Fibroblast of villous mesenchyme (primary cell): ENCODE measurements around the gene GFOD1. TPM values are rescaled to one million over a fixed set of nuclear protein-coding genes. Genes with fewer than 3 reads are reported as not detected.
A peak's percentile ranks its signal among the peaks of the same experiment; 100 is the strongest.

Experiments used
- DNase-seq: peaks from one replicate; pipeline ENCODE4 v3.0.0-alpha.2; 2010; ENCODE audit warnings: low read depth
- H3K4me3 ChIP-seq: 2 replicates; pipeline ENCODE4 v1.5.1; 2011; ENCODE audit warnings: low read depth, mild to moderate bottlenecking, low read length
- total RNA-seq: library from RNA; depleted of rRNA; stranded (reverse); fragments of >200 nt; gene quantifications from 2 replicates; pipeline ENCODE4 v1.2.3, GENCODE V29; 2012
- TF ChIP-seq, protein P1 (sequence below): IDR thresholded peaks from 2 replicates; pipeline ENCODE4 v1.5.1; 2012; ENCODE audit warnings: low read depth, mild to moderate bottlenecking, low read length; ENCODE audit not compliant: insufficient read depth

The GFOD1 gene
- total RNA-seq, 1 donor: 4.7 TPM

DNA sequence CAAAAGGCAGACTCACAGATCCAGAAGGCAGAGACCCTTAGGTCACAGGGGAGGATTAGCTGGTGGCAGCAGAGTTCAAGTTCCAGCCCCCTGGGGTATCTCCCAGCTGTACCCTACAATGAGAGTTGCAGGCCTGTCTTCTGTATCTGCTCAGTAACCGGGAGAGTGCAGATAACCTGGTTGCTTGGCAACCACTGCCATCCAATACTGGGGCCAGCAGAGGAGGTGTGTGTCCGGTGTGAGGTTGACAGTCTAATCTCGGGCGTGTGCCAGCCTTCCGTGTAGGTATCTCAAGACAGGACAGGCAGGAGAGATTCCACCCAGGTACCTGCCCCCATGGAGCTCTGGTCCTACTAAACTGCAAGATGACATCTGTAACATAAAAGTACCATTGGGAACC lies 102.4 kb downstream of the GFOD1 start:
- TF ChIP-seq, protein P1, sequence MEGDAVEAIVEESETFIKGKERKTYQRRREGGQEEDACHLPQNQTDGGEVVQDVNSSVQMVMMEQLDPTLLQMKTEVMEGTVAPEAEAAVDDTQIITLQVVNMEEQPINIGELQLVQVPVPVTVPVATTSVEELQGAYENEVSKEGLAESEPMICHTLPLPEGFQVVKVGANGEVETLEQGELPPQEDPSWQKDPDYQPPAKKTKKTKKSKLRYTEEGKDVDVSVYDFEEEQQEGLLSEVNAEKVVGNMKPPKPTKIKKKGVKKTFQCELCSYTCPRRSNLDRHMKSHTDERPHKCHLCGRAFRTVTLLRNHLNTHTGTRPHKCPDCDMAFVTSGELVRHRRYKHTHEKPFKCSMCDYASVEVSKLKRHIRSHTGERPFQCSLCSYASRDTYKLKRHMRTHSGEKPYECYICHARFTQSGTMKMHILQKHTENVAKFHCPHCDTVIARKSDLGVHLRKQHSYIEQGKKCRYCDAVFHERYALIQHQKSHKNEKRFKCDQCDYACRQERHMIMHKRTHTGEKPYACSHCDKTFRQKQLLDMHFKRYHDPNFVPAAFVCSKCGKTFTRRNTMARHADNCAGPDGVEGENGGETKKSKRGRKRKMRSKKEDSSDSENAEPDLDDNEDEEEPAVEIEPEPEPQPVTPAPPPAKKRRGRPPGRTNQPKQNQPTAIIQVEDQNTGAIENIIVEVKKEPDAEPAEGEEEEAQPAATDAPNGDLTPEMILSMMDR: no peak
- no peak overlapping the region for H3K4me3 ChIP-seq
- no peak for DNase-seq

DNA sequence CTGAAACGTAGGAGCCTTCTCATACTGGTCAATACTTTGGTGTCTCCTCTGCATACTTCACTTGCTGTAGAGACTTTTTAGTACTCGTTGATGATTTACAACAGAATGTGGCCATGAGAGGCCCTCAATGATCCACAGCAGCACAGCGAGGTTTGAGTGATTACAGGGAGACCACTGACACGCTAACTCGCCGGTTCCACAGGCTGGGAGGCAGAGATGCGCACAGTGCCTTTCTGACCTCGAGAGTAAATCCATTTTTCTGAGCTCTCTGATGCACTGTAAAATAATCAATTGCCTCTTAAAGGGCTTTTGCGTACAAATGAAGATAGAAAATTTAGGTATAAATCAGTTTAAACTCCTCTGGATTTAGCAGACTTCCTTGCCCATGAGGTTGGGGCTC lies 102.9 kb downstream of the GFOD1 start:
- TF ChIP-seq, protein P1: no peak
- no peak for DNase-seq

DNA sequence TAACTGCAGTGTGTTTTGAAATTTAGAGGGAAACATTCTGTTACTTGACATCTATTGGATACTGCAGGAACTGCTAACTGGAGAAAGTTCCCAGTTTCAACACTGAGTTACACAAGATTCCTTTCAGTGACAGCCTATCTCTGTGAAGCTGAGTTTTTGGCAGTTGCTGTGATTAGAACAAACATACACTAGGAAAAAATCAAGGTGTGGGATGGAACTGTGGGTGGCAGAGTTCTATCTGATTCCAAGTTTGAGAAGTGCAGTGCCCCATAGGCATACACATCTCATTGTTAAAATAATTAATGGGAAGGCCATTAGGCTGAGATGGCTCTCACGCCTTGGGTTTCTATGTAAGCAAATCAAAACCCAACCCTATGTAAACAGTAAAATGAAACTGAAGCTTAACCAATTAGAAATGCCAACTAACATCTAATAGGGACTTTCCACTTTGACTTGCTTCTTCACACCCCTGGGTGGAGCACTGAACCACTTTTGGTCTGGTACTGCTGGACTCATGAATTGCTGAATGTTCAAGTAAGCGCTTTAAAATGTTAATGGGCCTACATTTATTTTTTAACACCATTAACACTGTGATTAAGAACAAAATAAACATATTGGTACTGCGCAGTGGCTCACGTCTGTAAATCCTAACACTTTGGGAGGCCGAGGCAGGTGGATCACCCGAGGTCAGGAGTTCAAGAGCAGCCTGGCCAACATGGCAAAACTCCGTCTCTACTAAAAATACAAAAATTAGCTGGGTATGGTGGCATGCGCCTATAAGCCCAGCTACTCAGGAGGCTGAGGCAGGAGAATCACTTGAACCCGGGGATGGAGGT lies 103.9 kb downstream of the GFOD1 start:
- TF ChIP-seq, protein P1: peak; percentile 28
- DNase-seq: peak; percentile 64
- no peak overlapping the region for H3K4me3 ChIP-seq

More for the DNA sequence above, 102.9 kb downstream of the GFOD1 start:
- no peak overlapping the region for H3K4me3 ChIP-seq

DNA sequence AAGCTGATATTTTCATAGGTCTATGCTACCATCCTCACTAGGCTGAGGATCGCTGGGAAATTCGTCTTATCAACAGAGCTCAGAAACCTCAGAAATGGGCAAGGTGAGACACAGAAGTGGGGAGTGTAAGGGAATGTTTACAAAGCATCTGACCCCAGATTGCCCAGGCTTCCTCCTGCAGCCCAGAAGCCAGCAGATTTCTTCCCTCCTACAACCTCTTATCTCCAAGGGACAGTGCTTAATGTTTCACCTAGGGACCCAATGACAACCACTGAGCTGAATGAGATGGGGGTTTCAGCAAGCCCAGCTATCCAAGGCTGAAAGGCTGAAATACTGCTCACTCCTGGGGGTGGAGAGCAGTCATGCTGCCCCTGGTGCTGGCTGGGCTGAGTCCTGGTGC lies 106.6 kb downstream of the GFOD1 start:
- no peak overlapping the region for H3K4me3 ChIP-seq
- TF ChIP-seq, protein P1: no peak
- no peak for DNase-seq

DNA sequence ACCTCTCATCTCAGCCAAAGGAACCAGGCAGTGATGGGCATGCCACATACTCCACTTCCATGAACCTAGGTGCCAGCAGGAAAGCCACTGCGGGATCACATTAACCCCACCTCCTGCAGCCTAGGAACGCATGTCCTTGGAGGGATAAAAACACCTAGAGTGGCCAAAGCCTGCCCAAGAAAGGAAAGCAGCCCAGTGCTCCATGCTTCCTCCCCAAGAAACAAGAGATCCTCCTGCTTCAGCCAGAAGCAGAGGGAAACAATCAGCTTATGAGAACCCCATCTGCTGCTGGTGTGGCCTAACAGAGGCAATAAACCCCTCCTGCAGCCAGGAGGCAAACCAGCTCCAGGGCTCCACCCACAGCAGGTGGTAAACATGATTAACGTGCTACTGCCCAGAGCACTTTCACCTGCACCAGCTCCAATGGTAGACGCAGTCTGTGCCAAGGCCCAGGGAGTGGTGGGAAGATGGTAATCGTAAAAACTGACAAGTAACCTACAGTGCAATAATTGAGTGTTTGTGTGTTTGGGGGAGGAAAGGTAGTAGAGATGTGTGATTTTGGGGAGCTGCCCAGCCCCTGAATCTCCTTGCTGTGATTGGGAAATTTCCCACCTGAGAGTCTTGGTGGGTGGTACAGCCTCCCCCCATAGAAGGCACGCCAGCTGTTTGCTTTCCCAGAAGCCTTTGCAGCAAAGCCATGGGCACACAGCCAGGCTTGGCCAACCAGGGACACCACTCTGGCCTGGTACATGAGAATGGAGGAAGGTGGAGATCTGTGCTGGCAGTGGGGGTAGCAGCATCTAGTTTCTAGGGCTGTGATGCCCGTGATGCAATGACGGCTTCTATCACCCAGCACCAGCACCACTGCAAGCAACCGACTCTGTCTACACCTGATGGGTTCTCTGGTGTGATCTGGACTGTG lies 108.5 kb downstream of the GFOD1 start:
- no peak for DNase-seq
- H3K4me3 ChIP-seq: no peak overlapping the region
- TF ChIP-seq, protein P1: peak; percentile 3

DNA sequence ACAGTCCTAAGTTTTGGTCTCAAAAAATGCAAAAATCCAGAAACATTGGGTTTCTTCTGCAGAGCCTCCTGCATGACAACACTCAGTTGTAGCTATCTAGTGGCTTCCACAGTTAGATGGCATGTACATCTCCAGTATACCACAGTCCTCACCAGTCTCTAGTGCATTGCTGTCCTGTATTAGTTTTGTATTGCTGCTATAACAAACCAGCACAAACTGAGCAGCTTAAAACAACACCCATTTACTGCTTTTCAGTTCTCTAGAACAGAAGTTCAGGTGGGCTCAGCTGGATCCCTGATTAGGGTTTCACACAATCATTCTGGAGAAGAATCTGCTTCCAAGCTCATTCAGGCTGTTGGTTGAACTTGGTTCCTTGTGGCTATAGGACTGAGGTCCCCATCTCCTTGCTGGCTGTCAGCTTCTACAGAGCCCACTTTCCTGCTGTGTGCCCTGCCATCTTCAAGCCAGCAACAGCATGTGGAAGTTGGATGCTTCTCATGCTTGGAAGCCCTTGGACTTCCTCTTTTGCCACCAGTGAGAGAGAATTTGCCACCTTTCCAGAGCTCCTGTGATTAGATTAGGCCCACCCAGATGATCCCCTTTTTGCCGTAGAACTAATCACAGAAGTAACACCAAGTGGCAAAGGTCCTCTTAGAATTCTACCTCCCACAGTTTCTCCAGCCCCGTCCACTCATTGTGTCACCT lies 110.2 kb downstream of the GFOD1 start:
- TF ChIP-seq, protein P1: no peak
- no peak overlapping the region for H3K4me3 ChIP-seq
- DNase-seq: no peak
